ENCODE data around the gene RECQL5.

- TF ChIP-seq POLR2A (IDR thresholded peaks at IDR 0.05): no peak
- peak; percentile 21 to 47 (median 37) for TF ChIP-seq CTCF (IDR thresholded peaks at IDR 0.05)
These were observed 41.0 kb downstream of the RECQL5 start for GRCh38 chr17:75625813-75626486.
